HG03354 (cell line): ENCODE data around the gene NUMA1.

ENCODE experiments used
- ATAC-seq: cut with Tn5 transposase; IDR thresholded peaks from one replicate; pipeline ENCODE4 v1.9.1; 2021; ENCODE audit warnings: mild to moderate bottlenecking; ENCODE audit not compliant: unreplicated experiment, poor library complexity, severe bottlenecking

The NUMA1 gene

DNA sequence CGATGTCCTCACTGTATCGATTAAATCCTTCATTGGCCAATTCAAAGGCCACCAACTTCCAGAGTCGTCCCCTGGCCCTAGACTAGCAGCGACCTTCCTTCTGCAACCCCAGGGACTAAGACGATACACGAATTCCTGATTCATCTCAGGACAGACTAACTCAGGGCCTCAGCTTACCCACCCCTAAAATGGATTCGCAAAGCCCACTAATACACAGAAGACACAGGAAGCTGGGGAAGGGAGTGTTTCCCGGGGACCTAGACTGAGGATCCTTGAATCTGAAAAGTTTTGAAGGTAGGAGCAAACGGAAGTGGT is 22.2 kb upstream of the NUMA1 start:
- ATAC-seq = no peak

DNA sequence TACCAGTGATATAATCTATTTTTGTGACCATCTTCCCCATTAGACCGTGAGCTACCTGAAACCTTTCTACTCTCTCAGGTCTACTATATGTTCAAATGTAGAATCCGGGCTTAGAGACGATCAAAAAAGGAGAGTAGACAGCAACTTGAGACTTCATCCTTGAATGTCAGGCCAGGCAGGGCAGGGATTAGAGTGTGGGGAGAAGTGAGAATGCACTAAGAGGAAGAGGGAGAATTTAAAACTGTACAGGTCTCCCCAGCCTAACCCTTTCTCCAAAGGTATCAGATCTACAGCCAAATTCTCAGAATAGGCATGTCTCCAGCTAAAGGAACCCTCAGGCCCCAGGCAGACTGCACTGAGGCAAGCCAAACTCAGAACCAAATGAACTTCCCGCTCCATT is 21.8 kb upstream of the NUMA1 start:
- no peak for ATAC-seq

GRCh38 chr11:72100462-72100861 is 20.1 kb upstream of the NUMA1 start:
- ATAC-seq = no peak

- ATAC-seq = no peak
These were observed 19.7 kb upstream of the NUMA1 start for GRCh38 chr11:72100009-72100408.

GRCh38 chr11:72098741-72099140 is 18.4 kb upstream of the NUMA1 start:
- ATAC-seq = no peak

- ATAC-seq = peak; percentile 63
These were observed 10.9 kb upstream of the NUMA1 start for GRCh38 chr11:72091292-72091691.

DNA sequence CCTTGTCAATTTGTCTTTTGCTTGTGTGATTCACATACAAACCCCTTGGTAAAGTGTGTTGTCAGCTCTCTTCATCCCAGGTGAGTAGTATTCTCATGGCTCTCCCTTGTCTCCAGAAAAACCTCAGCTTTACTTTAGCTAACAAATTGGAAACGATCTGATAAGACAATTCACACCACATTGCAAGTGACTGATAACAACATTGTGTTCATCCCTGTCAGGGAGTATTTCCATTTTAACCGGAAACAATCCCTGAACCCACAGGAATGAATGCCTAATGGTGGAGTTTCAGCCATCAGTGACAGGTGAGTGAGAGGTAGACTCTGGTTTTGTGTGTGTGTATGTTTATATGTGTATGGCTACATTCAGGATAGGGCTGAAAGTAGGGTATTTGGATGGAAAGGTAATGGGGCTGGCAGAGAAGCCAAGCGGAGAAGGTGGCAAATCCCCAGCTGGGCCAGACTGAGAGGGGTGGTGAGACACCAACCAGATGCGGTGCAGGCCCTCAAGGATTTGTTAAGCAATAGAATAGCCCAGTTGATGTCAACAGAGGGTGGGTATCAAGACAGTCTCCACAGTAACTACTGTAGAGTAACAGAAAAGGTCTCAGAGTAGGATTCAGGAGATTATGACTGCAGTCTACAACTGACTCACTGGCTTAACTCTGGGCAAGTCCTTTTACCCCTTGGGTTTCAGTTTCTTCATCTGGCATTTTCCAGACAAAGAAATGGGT is 7.9 kb upstream of the NUMA1 start:
- no peak for ATAC-seq

GRCh38 chr11:72085621-72086351 is 5.4 kb upstream of the NUMA1 start:
- no peak for ATAC-seq

DNA sequence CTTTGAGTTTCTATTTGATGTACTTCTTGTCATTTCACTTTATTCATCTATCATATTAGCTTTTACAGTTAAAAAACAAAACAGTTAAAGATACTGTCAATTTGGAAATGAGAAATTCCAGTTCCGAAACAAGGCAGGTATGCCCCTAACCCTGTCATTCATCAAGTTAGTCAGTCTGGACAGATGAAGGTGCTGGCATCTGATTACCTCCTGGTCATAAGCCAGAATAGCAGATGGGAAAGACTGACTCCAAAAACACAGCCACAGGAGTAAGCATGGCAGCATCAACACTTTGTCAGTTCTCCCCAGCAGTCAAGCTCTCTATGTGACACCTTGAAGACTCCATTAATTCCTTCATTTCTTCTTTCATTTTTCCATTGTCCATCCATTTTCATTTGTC is 4.6 kb upstream of the NUMA1 start:
- ATAC-seq = no peak

DNA sequence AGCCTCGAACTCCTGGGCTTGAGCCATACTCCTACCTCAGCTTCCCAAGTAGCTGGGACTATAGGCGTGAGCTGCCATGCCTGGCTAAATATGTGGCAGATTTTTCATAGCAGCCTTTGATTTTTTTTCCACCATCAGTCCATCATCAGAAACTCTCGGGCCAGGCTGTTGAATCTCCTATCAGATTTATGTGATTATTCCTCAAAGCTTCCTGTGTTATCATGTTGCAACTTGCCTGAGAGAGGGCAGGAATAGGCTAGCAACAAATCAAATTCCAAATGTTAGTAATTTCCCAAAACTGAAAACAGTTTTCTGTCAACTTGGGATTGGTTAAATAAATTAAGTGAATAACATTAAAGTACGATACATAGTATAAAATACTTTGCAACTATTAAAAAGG is 3.7 kb upstream of the NUMA1 start:
- no peak for ATAC-seq

GRCh38 chr11:72083414-72083813 is 3.1 kb upstream of the NUMA1 start:
- no peak for ATAC-seq

DNA sequence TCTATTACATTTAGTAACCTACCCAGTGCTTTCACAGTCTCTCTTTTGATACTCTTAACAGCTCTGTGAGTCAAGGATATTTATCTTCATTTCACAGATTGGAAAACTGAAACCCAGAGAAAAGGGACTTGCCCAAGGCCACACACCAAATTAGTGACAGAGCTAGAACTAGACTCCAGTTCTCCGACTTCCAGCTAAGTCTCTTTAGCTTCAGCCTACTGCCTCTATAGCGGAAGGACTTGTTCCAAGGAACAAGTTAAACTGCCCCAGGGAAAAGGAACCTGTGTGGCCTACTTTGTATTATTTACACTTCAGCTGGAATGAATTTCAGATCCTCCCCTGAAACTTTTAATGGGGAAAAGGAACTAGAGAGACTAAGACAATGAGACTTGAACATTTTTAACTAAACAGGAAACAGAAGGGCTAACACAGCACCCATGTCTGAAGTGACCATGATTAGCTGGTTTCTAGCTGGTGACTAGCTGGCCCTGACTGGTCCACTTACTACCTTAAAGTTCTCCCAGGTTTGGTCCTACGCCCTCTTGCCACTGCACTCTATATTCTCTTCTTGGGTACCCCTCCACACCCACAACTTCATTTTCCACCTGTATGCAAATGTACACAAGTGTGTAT is 1.6 kb upstream of the NUMA1 start:
- ATAC-seq = no peak

GRCh38 chr11:72081184-72081644 is 872 bp upstream of the NUMA1 start:
- no peak for ATAC-seq

DNA sequence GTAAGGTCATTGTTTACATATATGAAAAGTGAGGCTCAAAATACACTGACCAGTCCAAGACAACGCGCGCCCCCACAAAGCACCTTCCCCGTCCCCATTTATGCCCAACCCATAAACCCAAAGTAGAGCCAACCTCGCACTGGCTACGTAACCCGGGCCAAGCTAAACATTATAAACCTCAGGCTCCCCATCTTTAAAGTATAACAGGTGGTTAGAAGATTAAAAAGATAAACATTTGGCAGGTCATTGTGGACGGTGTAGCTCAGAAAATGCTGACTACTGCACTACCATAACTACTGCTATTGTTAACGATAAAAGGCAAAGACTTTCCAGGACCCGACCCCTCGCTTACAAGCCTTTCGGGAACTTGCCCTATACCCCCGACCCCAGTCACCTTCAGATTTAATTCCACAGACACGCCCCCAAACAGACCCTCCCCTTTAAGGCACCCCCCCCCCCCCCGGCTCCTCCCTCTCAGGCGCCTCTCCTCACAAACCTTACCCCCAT is 470 bp downstream of the NUMA1 start:
- ATAC-seq = no peak

DNA sequence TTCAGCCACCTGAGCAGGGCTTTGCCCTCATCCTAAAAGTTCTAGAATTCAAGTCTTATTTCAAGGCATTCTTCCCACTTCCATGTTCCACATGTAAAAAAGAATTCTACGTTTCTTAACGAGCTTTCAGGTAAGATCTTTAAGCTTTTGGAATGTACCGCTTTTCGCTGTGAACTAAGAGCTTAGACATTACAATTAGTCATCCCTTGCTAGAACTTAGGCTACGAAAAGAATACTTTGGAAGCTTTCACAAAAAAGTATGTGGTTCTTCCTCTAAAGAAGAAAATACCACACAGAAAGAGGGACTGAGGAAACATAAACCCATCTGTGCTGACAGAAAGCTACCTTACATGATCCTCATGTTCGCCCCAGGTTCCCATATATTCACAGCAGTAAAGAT is 1.9 kb downstream of the NUMA1 start:
- no peak for ATAC-seq

GRCh38 chr11:72075756-72076155 is 4.6 kb downstream of the NUMA1 start:
- ATAC-seq = no peak

DNA sequence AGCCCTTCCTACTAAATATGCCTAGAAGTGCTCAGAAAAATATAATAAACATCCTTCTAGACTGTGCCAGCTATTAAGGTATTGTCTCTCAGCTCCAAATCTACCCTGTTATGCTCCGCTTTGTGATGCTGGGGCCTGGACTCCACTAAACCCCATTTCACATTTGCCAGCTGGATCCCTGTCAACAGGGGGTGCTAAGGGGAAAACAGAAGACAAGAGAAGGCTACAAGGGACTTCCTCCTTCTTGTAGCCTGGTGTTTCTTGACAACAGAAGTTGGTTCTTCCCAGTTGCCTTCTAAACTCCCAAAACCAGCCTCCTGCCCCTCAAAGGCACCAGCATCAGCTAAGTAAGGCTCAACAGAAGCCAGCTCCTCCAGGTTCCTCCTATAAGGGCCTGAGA is 5.2 kb downstream of the NUMA1 start:
- ATAC-seq = no peak

- no peak for ATAC-seq
These were observed 8.0 kb downstream of the NUMA1 start for GRCh38 chr11:72072348-72072747.

GRCh38 chr11:72070491-72070890 is 9.9 kb downstream of the NUMA1 start:
- no peak for ATAC-seq

GRCh38 chr11:72069787-72070251 is 10.5 kb downstream of the NUMA1 start:
- no peak for ATAC-seq

GRCh38 chr11:72069200-72069599 is 11.1 kb downstream of the NUMA1 start:
- no peak for ATAC-seq
